K562 (cell line): Measurements from ENCODE around the gene IPO11. TPM values are rescaled to one million over a fixed set of nuclear protein-coding genes. Genes with fewer than 3 reads are reported as not detected.
A peak's percentile ranks its signal among the peaks of the same experiment; 100 is the strongest.

Source experiments
- AFF1 ChIP-seq, 2 experiments: fragments of 450-650 bp; IDR thresholded peaks; 2 replicates each; pipeline ENCODE4 v1.6.1; 2018; ENCODE audit warnings: mild to moderate bottlenecking in 2 of 2, low read depth in 1 of 2; ENCODE audit not compliant: partially characterized antibody in 2 of 2
- BCOR ChIP-seq: fragments of 450-650 bp; IDR thresholded peaks from 2 replicates; pipeline ENCODE4 v1.6.1; 2016
- BRCA1 ChIP-seq, 2 experiments: fragments of 450-650 bp in 1 of 2; sonication (generic) in 1 of 2; formaldehyde crosslinking in 1 of 2; IDR thresholded peaks; 2 replicates each; pipeline versions ENCODE4 v1.5.0 to v1.6.1; 2017 to 2020; ENCODE audit warnings: mild to moderate bottlenecking in 1 of 2, missing genetic modification reagents in 1 of 2
- FOSL1 ChIP-seq: fragments of 200-800 bp; sonication (Bioruptor generic); conservative IDR thresholded peaks from 2 replicates; pipeline ENCODE4 v1.6.1; 2016; ENCODE audit warnings: missing genetic modification characterization, missing compliant biosample characterization
- HNRNPUL1 ChIP-seq: fragments of 200-400 bp; formaldehyde crosslinking; IDR thresholded peaks from 2 replicates; pipeline ENCODE4 v1.6.1; 2017; ENCODE audit warnings: low read length
- KDM1A ChIP-seq, 2 experiments: fragments of 450-650 bp; IDR thresholded peaks; 2 replicates each; pipeline ENCODE4 v1.6.1; 2016; ENCODE audit warnings: mild to moderate bottlenecking in 2 of 2
- LCOR ChIP-seq: sonication (generic); formaldehyde crosslinking; IDR thresholded peaks from 2 replicates; pipeline ENCODE4 v1.8.0; 2022; ENCODE audit warnings: mild to moderate bottlenecking, missing genetic modification reagents
- MAX ChIP-seq: sonication (generic); formaldehyde crosslinking; IDR thresholded peaks from 2 replicates; pipeline ENCODE4 v1.9.0; 2022; ENCODE audit warnings: mild to moderate bottlenecking, missing genetic modification reagents
- PHB2 ChIP-seq: fragments of 450-650 bp; IDR thresholded peaks from 2 replicates; pipeline ENCODE4 v1.6.1; 2017; ENCODE audit warnings: low read depth
- POLR2AphosphoS5 ChIP-seq: IDR thresholded peaks from 2 replicates; pipeline ENCODE4 v1.6.1; 2011; ENCODE audit warnings: mild to moderate bottlenecking, low read depth, low read length, moderate library complexity; ENCODE audit not compliant: control insufficient read depth, insufficient read depth
- PREB ChIP-seq: sonication (generic); formaldehyde crosslinking; IDR thresholded peaks from 2 replicates; pipeline ENCODE4 v1.8.1; 2023; ENCODE audit warnings: mild to moderate bottlenecking, missing genetic modification reagents
- RBBP5 ChIP-seq: fragments of 200-600 bp; sonication (generic); IDR thresholded peaks from 2 replicates; pipeline ENCODE4 v1.6.1; 2012; ENCODE audit warnings: borderline replicate concordance, mild to moderate bottlenecking, low read length, control low read depth, inconsistent platforms; ENCODE audit not compliant: insufficient read depth, poor library complexity, severe bottlenecking
- XRCC5 ChIP-seq: fragments of 200-400 bp; formaldehyde crosslinking; IDR thresholded peaks from 2 replicates; pipeline ENCODE4 v1.6.1; 2017; ENCODE audit warnings: low read depth, mild to moderate bottlenecking, low read length
- ZNF121 ChIP-seq: sonication (generic); formaldehyde crosslinking; conservative IDR thresholded peaks from 2 replicates; pipeline ENCODE4 v1.8.0; 2022; ENCODE audit warnings: missing genetic modification reagents
- ZNF134 ChIP-seq: fragments of 250-450 bp; sonication (Bioruptor Pico); conservative IDR thresholded peaks from 2 replicates; pipeline ENCODE4 v1.4.0; 2020
- ZNF263 ChIP-seq: sonication (generic); formaldehyde crosslinking; IDR thresholded peaks from 2 replicates; pipeline ENCODE4 v1.8.0; 2022; ENCODE audit warnings: mild to moderate bottlenecking, missing genetic modification reagents, borderline replicate concordance
- ZNF639 ChIP-seq, 2 experiments: fragments of 200-800 bp in 1 of 2; sonication (Bioruptor generic) in 1 of 2; sonication (generic) in 1 of 2; formaldehyde crosslinking in 1 of 2; IDR thresholded peaks in 1 of 2; conservative IDR thresholded peaks in 1 of 2; 2 replicates each; pipeline versions ENCODE4 v1.5.0 to v1.6.1; 2016 to 2020; ENCODE audit warnings: missing compliant biosample characterization in 1 of 2, missing genetic modification characterization in 1 of 2, missing genetic modification reagents in 1 of 2
- ZNF77 ChIP-seq: fragments of 250-450 bp; sonication (Bioruptor Pico); IDR thresholded peaks from 2 replicates; pipeline ENCODE4 v1.5.0; 2020
- polyA plus RNA-seq, 8 experiments: library from polyadenylated mRNA; depleted of rRNA in 4 of 8; stranded (reverse) in 5 of 8; unstranded in 3 of 8; fragments of >200 nt; fragmentation: Nextera tagmentation in 2 of 8; fragmentation: Illumina TruSeq in 1 of 8; extraction: Ambion mirVana in 2 of 8; extraction: Trizol in 1 of 8; gene quantifications; 2 replicates each; pipeline versions ENCODE4 v1.2.1 to v1.2.3, GENCODE V29; 2011 to 2014; ENCODE audit warnings: inconsistent platforms in 1 of 8, missing spikeins in 1 of 8
- total RNA-seq, 7 experiments: library from RNA; depleted of rRNA in 6 of 7; stranded (reverse); fragments of >200 nt in 6 of 7; fragmentation: Illumina TruSeq in 2 of 7; extraction: Trizol in 2 of 7; gene quantifications; 2 replicates each; pipeline versions ENCODE4 v1.2.1 to v1.2.3, GENCODE V29; 2011 to 2021; ENCODE audit warnings: low replicate concordance in 1 of 7

Gene IPO11
- total and polyA plus RNA-seq, 9 of the 15 experiments (the other 6 are each of a cell fraction or from before 2014, with no cell fraction given), result 38.7 to 96.0 (median 70.9) TPM

GRCh38 chr5:62412549-62413329 lies at the start of gene IPO11 (continued):
- TF ChIP-seq ZNF639 (CRISPR knock-in tag; conservative IDR thresholded peaks at IDR 0.05 in 1 of 2, IDR thresholded peaks at IDR 0.05 in 1 of 2) (no peak), ZNF77 (CRISPR knock-in tag) (peak; percentile 34; the same call in 1 of the 2 replicates), XRCC5 (0 out of 2 replicates have a peak, but pooled peaks have one; percentile 44), BRCA1 (IDR thresholded peaks at IDR 0.05) (no peak), BRCA1 (CRISPR knock-in tag; IDR thresholded peaks at IDR 0.05) (no peak), MAX (peak; percentile 85), POLR2AphosphoS5 (peak; percentile 92), HNRNPUL1 (no peak), RBBP5 (peak; percentile 99), ZNF134 (CRISPR knock-in tag) (no peak), PREB (no peak), AFF1 (IDR thresholded peaks at IDR 0.05; ENCODE audit: low read depth in 1 of 2, partially characterized antibody in 2 of 2) (peak; percentile 24 to 63), PHB2 (no peak), LCOR (CRISPR knock-in tag) (no peak), KDM1A (IDR thresholded peaks at IDR 0.05) (no peak), ZNF121 (CRISPR knock-in tag) (no peak), BCOR (peak; percentile 52; the same call in 1 of the 2 replicates), FOSL1 (tag) (no peak), ZNF263 (CRISPR knock-in tag) (no peak)
